Measurements from ENCODE around the gene STAT3.
"Not testable (repeated sequence)": the region's sequence is repeated elsewhere in the genome, so short reads cannot be mapped to it uniquely, and the experiment has no call there.

STAT3 gene

GRCh38 chr17:42303694-42304093, 84.5 kb downstream of the STAT3 start:
- Histone ChIP-seq H3K4me2 (no peak overlapping the region), H3K4me3 (no peak overlapping the region), H3K27me3 (no peaks in the 10 kb centered on the region), H4K20me1 (no peaks in the 10 kb centered on the region), H3K36me3 (peaks cover 89% of the 10 kb centered on the region), H3K4me1 (no peaks in the 10 kb centered on the region), H3K9ac (no peak overlapping the region), H3K27ac (no peak overlapping the region), H3K9me3 (no peaks in the 10 kb centered on the region)
- TF ChIP-seq Cebpa-rat (IDR thresholded peaks at IDR 0.05): no peak

GRCh38 chr17:42301022-42301421, 87.2 kb downstream of the STAT3 start:
- Histone ChIP-seq H3K4me2 (no peak overlapping the region), H3K9ac (no peak overlapping the region), H3K27me3 (no peaks in the 10 kb centered on the region), H3K9me3 (no peaks in the 10 kb centered on the region), H3K27ac (no peak overlapping the region), H3K4me1 (no peaks in the 10 kb centered on the region), H3K4me3 (no peak overlapping the region), H4K20me1 (no peaks in the 10 kb centered on the region), H3K36me3 (peaks cover 86% of the 10 kb centered on the region)
- TF ChIP-seq Cebpa-rat (IDR thresholded peaks at IDR 0.05): no peak

- peaks cover 87% of the 10 kb centered on the region for H3K36me3 ChIP-seq
Measured at GRCh38 chr17:42299913-42300312, 88.3 kb downstream of the STAT3 start.

GRCh38 chr17:42299361-42299760, 88.9 kb downstream of the STAT3 start:
- not testable (repeated sequence) for H3K27ac ChIP-seq, H3K9me3 ChIP-seq, H3K27me3 ChIP-seq, H3K4me1 ChIP-seq, H3K4me2 ChIP-seq, H3K4me3 ChIP-seq, H3K9ac ChIP-seq
- Histone ChIP-seq H4K20me1 (peaks cover 11% of the 10 kb centered on the region; the same call in 1 of the 2 replicates), H3K36me3 (peaks cover 87% of the 10 kb centered on the region)

More at GRCh38 chr17:42299913-42300312, 88.3 kb downstream of the STAT3 start:
- not testable (repeated sequence) for H4K20me1 ChIP-seq, H3K27ac ChIP-seq, H3K9ac ChIP-seq, H3K4me1 ChIP-seq, H3K9me3 ChIP-seq, H3K4me3 ChIP-seq, H3K27me3 ChIP-seq, H3K4me2 ChIP-seq

GRCh38 chr17:42297775-42298174, 90.5 kb downstream of the STAT3 start:
- H4K20me1 ChIP-seq: peaks cover 16% of the 10 kb centered on the region; the same call in 1 of the 2 replicates
- not testable (repeated sequence) for H3K4me2 ChIP-seq, H3K9ac ChIP-seq, H3K9me3 ChIP-seq, H3K4me1 ChIP-seq, H3K27ac ChIP-seq, H3K4me3 ChIP-seq, H3K27me3 ChIP-seq
- H3K36me3 ChIP-seq: peaks cover 87% of the 10 kb centered on the region

GRCh38 chr17:42296012-42296411, 92.2 kb downstream of the STAT3 start:
- Histone ChIP-seq H3K27ac (no peak overlapping the region), H3K9ac (no peak overlapping the region), H4K20me1 (peaks cover 17% of the 10 kb centered on the region; the same call in 1 of the 2 replicates), H3K4me3 (no peak overlapping the region), H3K4me2 (no peak overlapping the region), H3K4me1 (peaks cover 8% of the 10 kb centered on the region), H3K9me3 (no peaks in the 10 kb centered on the region), H3K36me3 (peaks cover 85% of the 10 kb centered on the region), H3K27me3 (no peaks in the 10 kb centered on the region)
- no peak for TF ChIP-seq Cebpa-rat (IDR thresholded peaks at IDR 0.05)

GRCh38 chr17:42294469-42295398, 93.5 kb downstream of the STAT3 start:
- H3K4me3 ChIP-seq: no peak overlapping the region
- peaks cover 19% of the 10 kb centered on the region for H3K4me1 ChIP-seq
- no peak overlapping the region for H3K9ac ChIP-seq
- no peaks in the 10 kb centered on the region for H3K27me3 ChIP-seq
- no peaks in the 10 kb centered on the region for H3K9me3 ChIP-seq
- peaks cover 30% of the 10 kb centered on the region for H4K20me1 ChIP-seq
- no peak for TF ChIP-seq Cebpa-rat (IDR thresholded peaks at IDR 0.05)
- H3K27ac ChIP-seq: no peak overlapping the region
- H3K4me2 ChIP-seq: no peak overlapping the region
- peaks cover 88% of the 10 kb centered on the region for H3K36me3 ChIP-seq

GRCh38 chr17:42291129-42291528, 97.1 kb downstream of the STAT3 start:
- Histone ChIP-seq H3K4me2 (no peak overlapping the region; the same call in 1 of the 2 replicates), H3K27me3 (peaks cover 4% of the 10 kb centered on the region; the same call in 1 of the 2 replicates), H3K4me1 (peaks cover 53% of the 10 kb centered on the region), H4K20me1 (peaks cover 38% of the 10 kb centered on the region), H3K27ac (no peak overlapping the region), H3K36me3 (peaks cover 56% of the 10 kb centered on the region), H3K9me3 (no peaks in the 10 kb centered on the region), H3K4me3 (no peak overlapping the region), H3K9ac (no peak overlapping the region)
- no peak for TF ChIP-seq Cebpa-rat (IDR thresholded peaks at IDR 0.05)

- no peak for TF ChIP-seq Cebpa-rat (IDR thresholded peaks at IDR 0.05)
- Histone ChIP-seq H3K36me3 (peaks cover 51% of the 10 kb centered on the region), H3K4me2 (no peak overlapping the region; the same call in 1 of the 2 replicates), H3K4me1 (peaks cover 53% of the 10 kb centered on the region), H3K9me3 (no peaks in the 10 kb centered on the region), H3K27me3 (peaks cover 4% of the 10 kb centered on the region; the same call in 1 of the 2 replicates), H3K9ac (no peak overlapping the region), H3K27ac (no peak overlapping the region), H3K4me3 (no peak overlapping the region), H4K20me1 (peaks cover 38% of the 10 kb centered on the region)
Measured at GRCh38 chr17:42290577-42290976, 97.7 kb downstream of the STAT3 start.

GRCh38 chr17:42289611-42290181, 98.5 kb downstream of the STAT3 start:
- Histone ChIP-seq H3K27ac (0 out of 2 replicates have a peak overlapping the region, but pooled peaks have one; percentile 82), H3K4me1 (peaks cover 53% of the 10 kb centered on the region), H3K4me2 (peak overlapping the region; percentile 89), H3K9me3 (no peaks in the 10 kb centered on the region), H3K9ac (peak overlapping the region; percentile 80; the same call in 1 of the 2 replicates), H4K20me1 (peaks cover 30% of the 10 kb centered on the region), H3K36me3 (peaks cover 42% of the 10 kb centered on the region), H3K4me3 (peak overlapping the region; percentile 77), H3K27me3 (peaks cover 4% of the 10 kb centered on the region; the same call in 1 of the 2 replicates)
- no peak for TF ChIP-seq Cebpa-rat (IDR thresholded peaks at IDR 0.05)

Measured in BLaER1 (cell line).